GM18951 (cell line): ENCODE results near the gene SMIM12.

Experiments used
- POLR2A ChIP-seq: IDR thresholded peaks from 4 replicates; pipeline ENCODE4 v1.6.1; 2011; ENCODE audit warnings: mild to moderate bottlenecking; ENCODE audit not compliant: insufficient read length, insufficient read depth; ENCODE audit errors: extremely low read depth
- in situ Hi-C: fragments of 300-500 bp; cut with MboI; formaldehyde crosslinking; loops from one replicate; pipeline ENCODE4 v1.12.0; 2022; ENCODE audit warnings: low sequenced_read_pairs, mixed read lengths, inconsistent platforms; ENCODE audit not compliant: unreplicated experiment

SMIM12 gene

DNA sequence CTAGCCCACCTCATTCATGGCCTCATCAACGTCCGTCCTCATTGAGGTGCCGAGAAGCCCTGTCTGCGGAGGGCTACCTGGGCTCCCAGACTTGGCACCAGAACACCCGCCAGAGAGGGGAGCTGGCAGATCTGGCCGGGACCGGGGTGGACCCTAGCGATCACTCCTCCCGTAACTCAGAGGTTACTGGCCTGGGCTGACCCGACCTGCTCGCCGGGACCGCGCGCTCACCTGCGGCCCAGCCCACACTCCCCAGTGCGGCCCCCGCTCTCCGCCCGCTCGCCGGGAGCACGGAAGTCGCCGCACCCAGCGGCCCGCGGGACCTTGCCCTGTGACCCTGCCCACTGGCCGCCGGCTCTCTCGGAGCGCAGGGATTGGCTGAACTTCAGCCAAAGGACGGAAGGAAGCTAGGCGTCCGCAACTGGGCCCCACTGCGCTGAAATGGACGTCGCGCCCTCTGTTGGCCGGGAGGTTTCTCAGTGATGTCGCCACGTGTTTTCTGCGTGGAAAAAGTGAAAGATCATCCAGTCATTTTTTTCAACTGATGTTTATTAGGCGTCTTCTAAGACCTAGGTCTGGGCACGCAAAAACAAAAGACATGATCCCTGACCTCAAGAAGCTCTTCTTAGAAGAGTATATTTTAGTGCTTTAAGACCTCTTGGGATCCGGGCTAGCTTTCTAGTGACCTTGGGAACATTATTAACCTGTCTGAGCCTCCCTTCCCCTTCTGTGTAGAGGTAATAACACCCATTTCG, at the start of gene SMIM12:
SMIM12 (minus strand) TSS at position 304 of the 755 bp plus-strand sequence. CDS start 3,772 bp downstream, outside the sequence.
- TF ChIP-seq POLR2A = peak; percentile 98
- in situ Hi-C loops = no loop called here

DNA sequence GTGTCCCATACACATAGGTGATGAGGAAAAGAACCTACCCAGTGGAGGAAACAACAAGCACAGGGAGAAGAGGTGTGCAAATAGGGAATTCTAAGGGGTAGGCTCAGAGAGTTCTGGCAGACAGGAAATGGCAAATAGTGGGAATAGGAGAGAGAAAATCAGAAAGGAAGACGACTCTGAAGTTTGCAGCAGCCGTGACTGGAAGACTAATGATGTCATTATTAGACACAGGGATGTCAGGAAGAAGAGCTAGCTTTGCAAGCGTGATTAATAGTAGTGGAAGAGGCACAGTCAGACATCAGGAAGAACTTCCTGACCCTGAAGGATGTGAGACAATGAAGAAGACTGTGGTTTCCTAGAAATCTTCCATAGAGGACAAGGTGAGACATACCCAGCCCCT, 48.8 kb upstream of the SMIM12 start:
- TF ChIP-seq POLR2A = no peak
- in situ Hi-C loops = no loop called here

GRCh38 chr1:34907487-34908090, 48.0 kb upstream of the SMIM12 start:
- TF ChIP-seq POLR2A = no peak
- in situ Hi-C loops = no loop called here

DNA sequence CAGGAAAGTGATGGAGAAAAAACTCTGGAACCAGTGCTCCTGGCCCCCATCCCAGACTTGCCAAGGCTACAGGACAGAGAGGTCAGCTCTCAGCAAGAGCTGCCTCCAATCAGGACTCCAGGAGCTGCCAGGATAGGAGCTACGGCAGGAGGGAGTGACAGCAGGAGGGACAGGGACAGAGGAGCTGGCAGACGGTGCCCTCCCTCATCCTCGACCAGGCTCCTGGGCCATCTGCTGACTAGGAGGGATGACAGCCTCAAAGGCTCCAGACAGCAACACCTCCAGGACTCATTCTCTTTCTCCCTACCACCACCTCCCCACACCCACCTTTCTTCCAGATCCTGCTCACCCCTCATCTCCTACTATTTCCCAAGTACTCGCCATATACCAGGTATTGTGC, 47.2 kb upstream of the SMIM12 start:
- in situ Hi-C loops = no loop called here
- no peak for TF ChIP-seq POLR2A

DNA sequence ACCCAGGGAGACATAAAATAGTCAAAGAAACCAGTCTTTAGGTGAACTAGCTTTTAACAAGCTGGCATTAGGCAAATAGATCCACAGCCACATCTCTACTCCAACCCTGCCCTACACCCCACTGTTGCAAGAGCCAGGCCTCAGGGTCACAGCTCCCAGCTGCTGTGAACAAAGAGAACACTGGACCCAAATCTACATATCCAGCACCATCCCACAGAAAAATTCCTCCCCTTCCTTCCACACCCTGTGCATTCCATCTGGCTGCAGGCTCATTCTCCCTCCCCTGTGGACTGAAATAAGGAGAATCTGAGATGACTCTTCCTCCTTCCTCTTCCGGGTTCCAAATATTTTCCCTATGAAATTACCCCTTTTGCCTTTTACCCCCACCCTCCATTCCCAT, 46.7 kb upstream of the SMIM12 start:
- in situ Hi-C loops = no loop called here
- TF ChIP-seq POLR2A = no peak

DNA sequence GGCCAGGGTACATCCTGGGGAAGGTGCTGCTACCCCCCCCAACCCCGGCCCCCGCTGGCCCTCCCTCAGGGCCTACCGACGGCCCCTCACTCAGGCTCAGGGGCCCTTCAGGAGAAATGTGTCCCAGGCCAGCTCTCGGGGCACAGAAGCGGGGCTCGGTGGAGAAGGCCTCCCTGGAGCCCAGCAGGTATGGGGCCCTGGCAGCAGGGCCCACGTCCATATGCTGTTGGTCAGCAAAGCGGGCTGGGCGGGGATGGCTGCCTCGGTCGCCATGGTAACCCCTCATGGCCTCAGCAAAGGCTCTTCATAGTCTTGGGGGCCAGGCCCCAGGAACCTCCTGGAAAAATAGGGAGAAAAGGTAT, 45.5 kb upstream of the SMIM12 start:
- in situ Hi-C loops = no loop called here
- no peak for TF ChIP-seq POLR2A

GRCh38 chr1:34904236-34905097, 44.9 kb upstream of the SMIM12 start:
- in situ Hi-C loops = no loop called here
- no peak for TF ChIP-seq POLR2A

DNA sequence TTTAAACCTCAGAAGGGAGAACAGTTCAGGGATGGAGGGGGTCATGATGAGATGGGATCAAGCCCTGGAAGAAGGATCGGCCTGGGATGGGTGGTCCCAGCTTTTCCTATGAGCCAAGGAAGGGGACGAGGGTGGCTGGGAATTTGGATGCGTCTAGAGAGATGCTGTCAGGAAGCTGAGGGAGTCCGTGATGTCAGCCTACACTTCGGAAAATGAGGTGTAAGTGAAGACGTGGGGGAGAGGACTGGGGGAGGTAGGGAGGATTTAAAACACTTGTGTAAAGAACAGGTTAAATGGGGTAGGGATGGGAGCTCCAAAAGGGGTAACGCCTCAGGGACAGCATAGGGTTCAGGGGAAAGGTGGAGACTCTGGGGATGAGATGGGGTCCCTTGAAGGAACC, 42.4 kb upstream of the SMIM12 start:
- in situ Hi-C loops = no loop called here
- TF ChIP-seq POLR2A = no peak

DNA sequence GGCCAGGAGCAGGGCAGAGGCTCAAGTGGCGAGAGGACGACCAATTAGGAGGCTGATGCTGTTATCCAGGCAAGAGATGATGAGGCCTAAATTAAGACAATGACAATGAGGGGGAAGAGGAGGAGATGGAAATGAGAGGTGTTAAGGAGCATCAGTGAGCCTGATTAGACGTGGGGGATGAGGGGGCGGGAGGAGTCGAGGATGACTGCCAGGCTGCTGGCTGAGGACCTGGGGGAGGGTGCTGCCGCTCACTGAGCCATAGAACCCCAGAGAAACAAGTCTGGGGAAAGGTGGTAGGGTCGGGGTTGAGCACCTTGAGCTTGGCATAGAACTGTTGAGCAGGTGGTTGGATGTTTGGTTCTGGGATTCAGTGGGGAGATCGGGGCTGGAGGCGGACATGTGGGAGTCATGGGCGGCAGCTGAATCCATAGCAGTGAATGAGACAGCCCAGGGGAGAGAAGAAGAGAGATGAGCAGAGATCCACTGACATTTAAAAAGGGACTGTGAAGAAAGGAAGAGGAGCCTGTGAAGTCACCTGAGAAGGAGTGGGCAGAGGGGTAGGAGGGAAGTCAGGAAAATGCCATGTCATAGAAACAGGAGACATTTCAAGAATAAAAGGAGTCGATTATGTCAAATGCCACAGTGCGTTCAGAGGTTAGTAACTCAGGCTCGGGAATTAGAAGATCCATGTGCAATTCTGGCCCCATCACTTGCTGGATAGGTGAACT, 41.4 kb upstream of the SMIM12 start:
- in situ Hi-C loops = no loop called here
- no peak for TF ChIP-seq POLR2A

DNA sequence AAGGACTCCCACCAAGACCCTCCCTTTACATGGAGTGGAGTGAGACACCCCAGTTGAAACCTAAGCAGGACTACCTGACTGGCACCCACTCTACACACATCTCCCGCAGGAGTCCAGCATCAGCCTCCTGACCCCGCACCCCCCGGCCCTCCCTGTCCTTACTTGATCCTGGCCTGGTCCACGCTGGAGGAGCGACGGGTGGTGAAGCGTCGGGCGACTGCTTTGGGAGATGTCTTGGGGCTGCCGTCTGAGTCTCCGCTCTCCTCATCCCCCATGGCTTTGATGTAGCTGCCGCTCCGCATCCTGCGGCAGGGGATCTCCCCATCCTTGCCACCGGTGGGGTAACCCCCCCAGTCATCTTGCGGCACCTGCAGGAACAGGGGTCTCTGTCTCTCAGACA, 40.4 kb upstream of the SMIM12 start:
- no peak for TF ChIP-seq POLR2A

GRCh38 chr1:34899471-34899870, 39.9 kb upstream of the SMIM12 start:
- in situ Hi-C loops = no loop called here
- TF ChIP-seq POLR2A = no peak

More for the DNA sequence above, 40.4 kb upstream of the SMIM12 start:
- in situ Hi-C loops = no loop called here

- TF ChIP-seq POLR2A = no peak
- in situ Hi-C loops = no loop called here
Observed at GRCh38 chr1:34898330-34898761, 38.8 kb upstream of the SMIM12 start.

DNA sequence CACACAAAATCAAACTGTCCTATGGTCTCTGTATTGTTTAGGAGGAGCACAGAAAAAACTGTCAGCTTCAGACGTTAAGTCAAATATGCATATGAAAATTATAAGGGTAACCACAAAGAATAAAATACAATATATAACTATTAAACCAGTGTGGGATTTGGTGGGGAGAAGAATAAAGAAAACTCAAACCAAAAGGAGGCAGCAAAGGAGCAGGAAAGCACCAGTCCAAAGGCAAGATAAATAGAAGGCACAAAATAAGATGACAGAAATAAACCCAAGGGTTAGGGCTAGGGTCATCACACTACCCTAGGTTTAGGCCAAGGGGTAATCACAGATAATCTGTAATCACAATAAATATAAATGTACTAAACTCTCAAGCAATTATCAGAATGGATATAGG, 37.1 kb upstream of the SMIM12 start:
- TF ChIP-seq POLR2A = no peak
- in situ Hi-C loops = no loop called here
